Kidney (tissue), 14 donors: ENCODE results near the gene VAC14. TPM values are rescaled to one million over a fixed set of nuclear protein-coding genes. Genes with fewer than 3 reads are reported as not detected.

Experiments used
- DNase-seq, 5 donors: peaks; one replicate each; pipeline ENCODE4 v3.0.0-alpha.2; 2013 to 2020
- FAIRE-seq: peaks from 2 replicates; lab custom pipeline; 2012; peaks lifted over from hg19 to GRCh38; lab: Jason Lieb, UNC
- H3K27ac ChIP-seq, 2 donors: one replicate each; pipeline ENCODE4 v1.7.0; 2013; ENCODE audit warnings: low read depth in 2 of 2, low read length in 2 of 2, inconsistent platforms in 1 of 2
- H3K27me3 ChIP-seq: one replicate; pipeline ENCODE4 v1.7.1; 2013; ENCODE audit warnings: low read length, inconsistent platforms; ENCODE audit not compliant: control insufficient read depth, insufficient read depth
- H3K36me3 ChIP-seq, 3 donors: one replicate each; pipeline versions ENCODE4 v1.7.0 to v1.7.1; 2013; ENCODE audit warnings: low read length in 3 of 3, control low read depth in 1 of 3, inconsistent platforms in 1 of 3; ENCODE audit not compliant: insufficient read depth in 3 of 3, control insufficient read depth in 2 of 3
- H3K4me1 ChIP-seq, 3 donors: one replicate each; pipeline versions ENCODE4 v1.7.0 to v1.7.1; 2013; ENCODE audit warnings: low read length in 3 of 3, inconsistent platforms in 1 of 3, low read depth in 1 of 3; ENCODE audit not compliant: control insufficient read depth in 2 of 3, insufficient read depth in 2 of 3
- H3K4me3 ChIP-seq, 3 donors: one replicate each; pipeline versions ENCODE4 v1.7.0 to v1.8.1; 2013; ENCODE audit warnings: low read length in 3 of 3, control low read depth in 1 of 3, inconsistent platforms in 1 of 3
- H3K9ac ChIP-seq, 3 donors: one replicate each; pipeline versions ENCODE4 v1.7.0 to v1.7.1; 2013; ENCODE audit warnings: low read length in 3 of 3, control low read depth in 1 of 3, inconsistent platforms in 1 of 3
- H3K9me3 ChIP-seq, 3 donors: one replicate each; pipeline versions ENCODE4 v1.7.0 to v1.7.1; 2013; ENCODE audit warnings: low read length in 3 of 3, control low read depth in 1 of 3, inconsistent platforms in 1 of 3; ENCODE audit not compliant: control insufficient read depth in 2 of 3, insufficient read depth in 1 of 3
- intact Hi-C: fragments of 100-400 bp; cut with DNase I; formaldehyde crosslinking; loops from one replicate; pipeline ENCODE4 v1.11.1; 2022
- polyA plus RNA-seq: library from polyadenylated mRNA; stranded (reverse); fragments of 350-450 nt; fragmentation: Illumina TruSeq; extraction: RNeasy Lipid Tissue Mini Kit (QIAGEN cat#74804); gene quantifications from one replicate; pipeline ENCODE4 v1.2.3, GENCODE V29; 2014; ENCODE audit warnings: low read depth, low replicate concordance; ENCODE audit not compliant: insufficient read depth
- total RNA-seq: library from RNA; stranded (reverse); fragmentation: NEBNext Ultra II Directional; extraction: Animal tissue kit (Norgen Biotek cat#: 25700); gene quantifications from one replicate; pipeline ENCODE4 v1.2.1, GENCODE V29; 2021
- TF ChIP-seq, protein P1 (sequence below): IDR thresholded peaks from 3 replicates; pipeline ENCODE4 v1.5.1; 2012; ENCODE audit warnings: mild to moderate bottlenecking, moderate library complexity, borderline replicate concordance; ENCODE audit not compliant: insufficient read depth; ENCODE audit errors: extremely low read depth
- donor health status: control.
- donor health status: control.
- donor health status: control.
- donor health status: control.
- donor health status: control.
- donor health status: DM: yes; HTN: yes; CAD: no.
- donor health status: Normal renal cell carcinoma (clear cell type).

VAC14 gene
- total and polyA plus RNA-seq, 2 donors from 2014 or later: 36.8 to 41.9 TPM

DNA sequence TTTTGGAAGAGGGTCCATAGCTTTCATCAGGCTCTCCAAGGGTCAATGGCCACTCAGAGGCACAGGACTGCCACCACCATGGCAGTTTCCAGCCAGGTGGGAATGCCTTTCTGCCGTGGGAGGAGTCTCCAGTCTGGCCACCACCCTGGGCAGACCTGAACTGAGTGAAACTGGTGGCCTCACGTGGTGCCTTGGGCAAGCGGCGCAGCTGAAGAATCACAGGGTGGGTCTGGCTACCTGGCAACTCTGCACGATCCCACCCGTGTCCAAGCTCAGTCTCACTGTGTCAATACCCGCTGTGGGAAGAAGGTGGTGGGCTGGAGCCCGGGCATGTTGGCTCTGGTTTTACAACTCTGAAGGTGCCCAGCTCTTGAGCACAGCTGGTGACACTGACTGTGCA lies 31.8 kb downstream of the VAC14 start:
- intact Hi-C loops: no loop called here
- Histone ChIP-seq H3K9me3 (no peaks in the 10 kb centered on the region), H3K4me1 (peaks cover 0 to 2% (median 0%) of the 10 kb centered on the region in 3 donors), H3K36me3 (peaks cover 0 to 3% (median 0%) of the 10 kb centered on the region in 3 donors), H3K27me3 (no peaks in the 10 kb centered on the region), H3K9ac (no peak overlapping the region), H3K27ac (no peak overlapping the region), H3K4me3 (no peak overlapping the region)
- TF ChIP-seq, protein P1, sequence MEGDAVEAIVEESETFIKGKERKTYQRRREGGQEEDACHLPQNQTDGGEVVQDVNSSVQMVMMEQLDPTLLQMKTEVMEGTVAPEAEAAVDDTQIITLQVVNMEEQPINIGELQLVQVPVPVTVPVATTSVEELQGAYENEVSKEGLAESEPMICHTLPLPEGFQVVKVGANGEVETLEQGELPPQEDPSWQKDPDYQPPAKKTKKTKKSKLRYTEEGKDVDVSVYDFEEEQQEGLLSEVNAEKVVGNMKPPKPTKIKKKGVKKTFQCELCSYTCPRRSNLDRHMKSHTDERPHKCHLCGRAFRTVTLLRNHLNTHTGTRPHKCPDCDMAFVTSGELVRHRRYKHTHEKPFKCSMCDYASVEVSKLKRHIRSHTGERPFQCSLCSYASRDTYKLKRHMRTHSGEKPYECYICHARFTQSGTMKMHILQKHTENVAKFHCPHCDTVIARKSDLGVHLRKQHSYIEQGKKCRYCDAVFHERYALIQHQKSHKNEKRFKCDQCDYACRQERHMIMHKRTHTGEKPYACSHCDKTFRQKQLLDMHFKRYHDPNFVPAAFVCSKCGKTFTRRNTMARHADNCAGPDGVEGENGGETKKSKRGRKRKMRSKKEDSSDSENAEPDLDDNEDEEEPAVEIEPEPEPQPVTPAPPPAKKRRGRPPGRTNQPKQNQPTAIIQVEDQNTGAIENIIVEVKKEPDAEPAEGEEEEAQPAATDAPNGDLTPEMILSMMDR: no peak
- no peak for DNase-seq
- no peak for FAIRE-seq

DNA sequence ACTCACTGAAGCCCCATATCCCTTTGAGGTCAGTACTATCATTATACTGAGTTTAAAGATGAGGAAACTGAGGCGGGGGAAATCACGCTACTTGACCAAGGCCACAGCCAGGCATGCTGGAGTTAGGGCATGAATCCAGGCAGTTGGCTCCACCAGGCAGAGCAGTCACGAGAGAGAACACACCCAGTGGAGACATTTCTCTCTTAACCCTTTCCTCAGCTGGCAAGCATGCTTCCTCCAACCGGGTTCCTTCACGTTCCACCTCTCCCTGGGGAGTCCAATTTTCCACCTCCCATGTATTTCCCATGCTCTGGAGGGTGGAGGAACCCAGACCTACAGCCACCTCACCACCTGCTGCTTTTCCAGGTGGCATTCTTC lies 32.8 kb downstream of the VAC14 start:
- FAIRE-seq: no peak
- peaks cover 0 to 3% (median 0%) of the 10 kb centered on the region in 3 donors for H3K36me3 ChIP-seq
- H3K4me3 ChIP-seq: no peak overlapping the region
- no peak overlapping the region for H3K27ac ChIP-seq
- peaks cover 0 to 2% (median 0%) of the 10 kb centered on the region in 3 donors for H3K4me1 ChIP-seq
- no peaks in the 10 kb centered on the region for H3K27me3 ChIP-seq
- intact Hi-C loops: no loop called here
- TF ChIP-seq, protein P1: no peak
- no peak for DNase-seq
- no peak overlapping the region for H3K9ac ChIP-seq
- H3K9me3 ChIP-seq: no peaks in the 10 kb centered on the region

DNA sequence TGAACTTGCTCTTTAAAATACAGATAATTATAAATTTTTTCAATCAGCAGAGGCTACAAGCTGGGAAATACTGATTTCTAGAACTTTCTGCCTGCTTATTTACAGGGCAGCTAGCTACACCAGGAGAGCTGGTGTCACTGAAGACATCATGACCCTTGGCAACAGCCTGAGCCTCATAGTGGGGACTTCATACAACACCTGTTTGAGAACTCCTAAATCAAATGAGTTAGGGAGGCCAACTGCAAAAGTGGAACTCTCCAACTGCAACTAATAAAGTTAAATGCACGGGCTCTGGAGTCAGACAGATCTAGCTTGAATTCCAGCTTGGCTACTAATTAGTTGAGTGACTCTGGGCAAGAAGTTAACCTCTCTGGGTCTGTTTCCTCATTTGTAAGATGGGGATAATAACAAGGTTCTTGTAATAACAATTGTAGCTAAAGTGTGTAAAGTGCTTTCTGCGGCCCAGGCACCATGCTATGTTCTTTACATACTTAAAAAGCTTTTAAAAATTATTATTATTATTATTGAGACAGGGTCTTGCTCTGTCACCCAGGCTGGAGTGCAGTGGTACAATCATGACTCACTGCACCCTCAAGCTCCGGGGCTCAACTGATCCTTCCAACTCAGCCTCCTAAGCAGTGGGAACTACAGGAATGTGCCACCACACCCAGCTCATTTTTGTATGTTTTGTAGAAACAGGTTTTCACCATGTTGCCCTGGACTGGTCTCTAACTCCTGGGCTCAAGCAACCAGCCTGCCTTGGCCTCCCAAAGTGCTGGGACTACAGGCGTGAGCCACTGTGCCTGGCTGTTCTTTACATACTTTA lies 33.4 kb downstream of the VAC14 start:
- Histone ChIP-seq H3K9ac (no peak overlapping the region), H3K4me3 (no peak overlapping the region), H3K4me1 (peaks cover 0 to 2% (median 0%) of the 10 kb centered on the region in 3 donors), H3K27me3 (no peaks in the 10 kb centered on the region), H3K36me3 (peaks cover 0 to 4% (median 3%) of the 10 kb centered on the region in 3 donors), H3K27ac (no peak overlapping the region), H3K9me3 (no peaks in the 10 kb centered on the region)
- no peak for FAIRE-seq
- DNase-seq: peak in 1 of 5 donors; percentile 16
- intact Hi-C loops: no loop called here
- TF ChIP-seq, protein P1: no peak
